H9 (cell line): ENCODE data around the gene IL21R. TPM values are rescaled to one million over a fixed set of nuclear protein-coding genes. Genes with fewer than 3 reads are reported as not detected.

ENCODE experiments used
- DNase-seq: peaks from one replicate; pipeline ENCODE4 v3.0.0-alpha.2; 2017
- H2AFZ ChIP-seq: one replicate; pipeline ENCODE4 v1.6.1; 2013; ENCODE audit warnings: mild to moderate bottlenecking, low read length, control low read depth, moderate library complexity
- H2AK5ac ChIP-seq: 2 replicates; pipeline ENCODE4 v1.6.1; 2013; ENCODE audit warnings: low read length, control low read depth, mixed read lengths; ENCODE audit not compliant: insufficient read length
- H2BK120ac ChIP-seq: one replicate; pipeline ENCODE4 v1.6.1; 2013; ENCODE audit warnings: low read depth, mild to moderate bottlenecking, low read length, control low read depth, inconsistent platforms; ENCODE audit not compliant: poor library complexity, severe bottlenecking
- H2BK12ac ChIP-seq: 2 replicates; pipeline ENCODE4 v1.6.1; 2013; ENCODE audit warnings: low read length, control low read depth, mixed read lengths, low read depth; ENCODE audit not compliant: insufficient read length
- H2BK15ac ChIP-seq: 2 replicates; pipeline ENCODE4 v1.6.1; 2013; ENCODE audit warnings: low read depth, low read length, control low read depth
- H2BK20ac ChIP-seq: one replicate; pipeline ENCODE4 v1.6.1; 2013; ENCODE audit warnings: low read depth, mild to moderate bottlenecking, low read length, control low read depth, inconsistent platforms; ENCODE audit not compliant: poor library complexity, severe bottlenecking
- H2BK5ac ChIP-seq: 2 replicates; pipeline ENCODE4 v1.6.1; 2013; ENCODE audit warnings: low read length, control low read depth, mixed read lengths; ENCODE audit not compliant: insufficient read length
- H3K14ac ChIP-seq: 2 replicates; pipeline ENCODE4 v1.6.1; 2013; ENCODE audit warnings: low read length, control low read depth; ENCODE audit not compliant: insufficient read depth
- H3K18ac ChIP-seq: 2 replicates; pipeline ENCODE4 v1.6.1; 2013; ENCODE audit warnings: low read depth, mild to moderate bottlenecking, mixed read lengths, low read length, control low read depth; ENCODE audit not compliant: insufficient read length
- H3K23ac ChIP-seq: 2 replicates; pipeline ENCODE4 v1.6.1; 2013; ENCODE audit warnings: low read length, control low read depth, mixed read lengths, low read depth; ENCODE audit not compliant: insufficient read length
- H3K23me2 ChIP-seq: 2 replicates; pipeline ENCODE4 v1.6.1; 2013; ENCODE audit warnings: low read depth, mild to moderate bottlenecking, mixed read lengths, low read length, control low read depth; ENCODE audit not compliant: insufficient read length, poor library complexity, severe bottlenecking
- H3K27ac ChIP-seq: 2 replicates; pipeline ENCODE4 v1.5.1; 2013; ENCODE audit warnings: low read length, control low read depth, mixed read lengths, low read depth; ENCODE audit not compliant: insufficient read length
- H3K27me3 ChIP-seq: 2 replicates; pipeline ENCODE4 v1.6.1; 2013; ENCODE audit warnings: low read length, control low read depth, inconsistent platforms; ENCODE audit not compliant: insufficient read depth
- H3K4ac ChIP-seq: 2 replicates; pipeline ENCODE4 v1.6.1; 2013; ENCODE audit warnings: low read depth, mild to moderate bottlenecking, control low read depth, inconsistent platforms, low read length, moderate library complexity
- H3K4me1 ChIP-seq: 2 replicates; pipeline ENCODE4 v1.6.1; 2013; ENCODE audit warnings: low read length, control low read depth, inconsistent platforms; ENCODE audit not compliant: insufficient read depth
- H3K4me2 ChIP-seq: 2 replicates; pipeline ENCODE4 v1.6.1; 2013; ENCODE audit warnings: low read length, control low read depth, mixed read lengths; ENCODE audit not compliant: insufficient read length, insufficient read depth
- H3K56ac ChIP-seq: 2 replicates; pipeline ENCODE4 v1.6.1; 2013; ENCODE audit warnings: low read depth, mild to moderate bottlenecking, mixed read lengths, low read length, control low read depth; ENCODE audit not compliant: insufficient read length
- H3K79me1 ChIP-seq: 2 replicates; pipeline ENCODE4 v1.6.1; 2013; ENCODE audit warnings: low read depth, mild to moderate bottlenecking, moderate library complexity, low read length, control low read depth, inconsistent platforms; ENCODE audit not compliant: insufficient read depth, poor library complexity, severe bottlenecking
- H3K79me2 ChIP-seq: 2 replicates; pipeline ENCODE4 v1.6.1; 2013; ENCODE audit warnings: low read length, control low read depth, inconsistent platforms; ENCODE audit not compliant: insufficient read depth
- H3K9ac ChIP-seq: 2 replicates; pipeline ENCODE4 v1.6.1; 2013; ENCODE audit warnings: low read length, control low read depth, mixed read lengths; ENCODE audit not compliant: insufficient read length; ENCODE audit errors: extremely low read depth
- H3K9me3 ChIP-seq: one replicate; pipeline ENCODE4 v1.6.1; 2013; ENCODE audit warnings: low read depth, low read length, inconsistent platforms; ENCODE audit not compliant: control insufficient read depth
- H3T11ph ChIP-seq: one replicate; pipeline ENCODE4 v1.6.1; 2013; ENCODE audit warnings: mild to moderate bottlenecking, low read length, control low read depth, inconsistent platforms
- H4K20me1 ChIP-seq: one replicate; pipeline ENCODE4 v1.6.1; 2013; ENCODE audit not compliant: control insufficient read depth, insufficient read length, insufficient read depth
- H4K5ac ChIP-seq: 2 replicates; pipeline ENCODE4 v1.6.1; 2013; ENCODE audit warnings: low read depth, mild to moderate bottlenecking, mixed read lengths, low read length, control low read depth; ENCODE audit not compliant: insufficient read length
- H4K8ac ChIP-seq: replicated peaks from 2 replicates; pipeline ENCODE4 v1.6.1; 2013; ENCODE audit warnings: low read length, control low read depth, mixed read lengths, low read depth; ENCODE audit not compliant: insufficient read length
- H4K91ac ChIP-seq: 2 replicates; pipeline ENCODE4 v1.6.1; 2013; ENCODE audit warnings: low read depth, mild to moderate bottlenecking, moderate library complexity, mixed read lengths, low read length, control low read depth; ENCODE audit not compliant: insufficient read length
- H3K27ac Mint-ChIP-seq, 3 experiments: 2 replicates in 2 of 3; 3 replicates in 1 of 3; pipeline ENCODE4 v1.8.0; 2020 to 2021; ENCODE audit warnings: mixed read lengths in 3 of 3, mild to moderate bottlenecking in 1 of 3, moderate library complexity in 1 of 3
- H3K27me3 Mint-ChIP-seq: 2 replicates; pipeline ENCODE4 v1.8.0; 2021; ENCODE audit warnings: low read depth, mild to moderate bottlenecking, moderate library complexity, mixed read lengths
- H3K36me3 Mint-ChIP-seq, 3 experiments: 2 replicates in 2 of 3; 3 replicates in 1 of 3; pipeline ENCODE4 v1.8.0; 2020 to 2021; ENCODE audit warnings: low read depth in 3 of 3, mixed read lengths in 3 of 3; ENCODE audit not compliant: insufficient read depth in 1 of 3
- H3K4me1 Mint-ChIP-seq, 2 experiments: 2 replicates each; pipeline ENCODE4 v1.8.0; 2020; ENCODE audit warnings: mixed read lengths in 2 of 2
- H3K4me3 Mint-ChIP-seq, 2 experiments: 2 replicates in 1 of 2; 3 replicates in 1 of 2; pipeline ENCODE4 v1.8.0; 2020 to 2021; ENCODE audit warnings: mild to moderate bottlenecking in 2 of 2, mixed read lengths in 2 of 2, moderate library complexity in 1 of 2
- H3K9me3 Mint-ChIP-seq, 2 experiments: 2 replicates in 1 of 2; 3 replicates in 1 of 2; pipeline ENCODE4 v1.8.0; 2020; ENCODE audit warnings: mild to moderate bottlenecking in 2 of 2, mixed read lengths in 2 of 2, moderate library complexity in 1 of 2
- WGBS: extraction: QIAGEN DNeasy Blood & Tissue Kit; methylation state at CpG from one replicate; pipeline ENCODE4 v1.1.7; 2013; ENCODE audit warnings: missing lambda C conversion rate, low lambda C conversion rate, mixed read lengths; ENCODE audit not compliant: insufficient read length; ENCODE audit errors: extremely low coverage; 5-methylcytosine and 5-hydroxymethylcytosine counted together
- total RNA-seq: library from RNA; stranded (reverse); gene quantifications from 2 replicates; pipeline ENCODE4 v1.2.1, GENCODE V29; 2021
- TF ChIP-seq, protein P1 (sequence below): fragments of 200-600 bp; sonication (generic); conservative IDR thresholded peaks from 3 replicates; pipeline ENCODE4 v1.8.0; 2021; ENCODE audit warnings: antibody characterized with exemption, mild to moderate bottlenecking

Gene IL21R
- total RNA-seq, 1 experiment from 2014 or later = 0.07 TPM

GRCh38 chr16:27460213-27460612 is 58.2 kb downstream of the IL21R start:
- Histone ChIP-seq H2BK120ac (no peak overlapping the region), H3K4ac (no peak overlapping the region), H3K79me1 (no peaks in the 10 kb centered on the region), H3K27ac (no peak overlapping the region), H4K5ac (no peak overlapping the region), H2AK5ac (no peak overlapping the region), H2BK15ac (no peak overlapping the region), H3K14ac (no peak overlapping the region), H3K9me3 (no peaks in the 10 kb centered on the region), H4K91ac (no peak overlapping the region), H3K56ac (no peak overlapping the region), H3T11ph (no peak overlapping the region), H2AFZ (no peak overlapping the region), H3K23ac (no peak overlapping the region), H3K4me2 (no peak overlapping the region), H4K20me1 (no peaks in the 10 kb centered on the region), H2BK12ac (no peak overlapping the region), H2BK20ac (no peak overlapping the region), H3K79me2 (no peaks in the 10 kb centered on the region), H3K27me3 (no peaks in the 10 kb centered on the region), H3K9ac (no peak overlapping the region), H3K18ac (no peak overlapping the region), H4K8ac (no peak overlapping the region), H2BK5ac (no peak overlapping the region), H3K23me2 (no peaks in the 10 kb centered on the region), H3K4me1 (no peaks in the 10 kb centered on the region)
- Mint-ChIP-seq H3K27me3 (no peaks in the 10 kb centered on the region; the same call in 1 of the 2 replicates), H3K9me3 (no peaks in the 10 kb centered on the region), H3K4me1 (peaks cover 2 to 3% of the 10 kb centered on the region in 2 experiments; a peak in 1 of 4 replicates), H3K36me3 (peaks cover 10 to 53% (median 30%) of the 10 kb centered on the region in 3 experiments), H3K4me3 (no peak overlapping the region), H3K27ac (no peak overlapping the region)
- DNase-seq = no peak
- no CpG with 5 or more reads among the region's 4 CpGs for WGBS
- TF ChIP-seq, protein P1, sequence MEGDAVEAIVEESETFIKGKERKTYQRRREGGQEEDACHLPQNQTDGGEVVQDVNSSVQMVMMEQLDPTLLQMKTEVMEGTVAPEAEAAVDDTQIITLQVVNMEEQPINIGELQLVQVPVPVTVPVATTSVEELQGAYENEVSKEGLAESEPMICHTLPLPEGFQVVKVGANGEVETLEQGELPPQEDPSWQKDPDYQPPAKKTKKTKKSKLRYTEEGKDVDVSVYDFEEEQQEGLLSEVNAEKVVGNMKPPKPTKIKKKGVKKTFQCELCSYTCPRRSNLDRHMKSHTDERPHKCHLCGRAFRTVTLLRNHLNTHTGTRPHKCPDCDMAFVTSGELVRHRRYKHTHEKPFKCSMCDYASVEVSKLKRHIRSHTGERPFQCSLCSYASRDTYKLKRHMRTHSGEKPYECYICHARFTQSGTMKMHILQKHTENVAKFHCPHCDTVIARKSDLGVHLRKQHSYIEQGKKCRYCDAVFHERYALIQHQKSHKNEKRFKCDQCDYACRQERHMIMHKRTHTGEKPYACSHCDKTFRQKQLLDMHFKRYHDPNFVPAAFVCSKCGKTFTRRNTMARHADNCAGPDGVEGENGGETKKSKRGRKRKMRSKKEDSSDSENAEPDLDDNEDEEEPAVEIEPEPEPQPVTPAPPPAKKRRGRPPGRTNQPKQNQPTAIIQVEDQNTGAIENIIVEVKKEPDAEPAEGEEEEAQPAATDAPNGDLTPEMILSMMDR = no peak
